HG03378 (cell line): ENCODE results near the gene RPL39L.

Experiments used
- ATAC-seq: cut with Tn5 transposase; IDR thresholded peaks from one replicate; pipeline ENCODE4 v1.9.1; 2021; ENCODE audit warnings: mild to moderate bottlenecking, moderate library complexity; ENCODE audit not compliant: unreplicated experiment

Gene RPL39L

GRCh38 chr3:187101184-187102072 is 37.9 kb downstream of the RPL39L start:
- ATAC-seq = peak; percentile 45

GRCh38 chr3:187098923-187099512 is 40.3 kb downstream of the RPL39L start:
- no peak for ATAC-seq

- no peak for ATAC-seq
Observed at GRCh38 chr3:187093320-187093719, 46.0 kb downstream of the RPL39L start.

- no peak for ATAC-seq
Observed at GRCh38 chr3:187088701-187089100, 50.6 kb downstream of the RPL39L start.

GRCh38 chr3:187086831-187087230 is 52.5 kb downstream of the RPL39L start:
- ATAC-seq = no peak

GRCh38 chr3:187085933-187086332 is 53.4 kb downstream of the RPL39L start:
- ATAC-seq = no peak

GRCh38 chr3:187085021-187085666 is 54.2 kb downstream of the RPL39L start:
- ATAC-seq = no peak

GRCh38 chr3:187084580-187084979 is 54.7 kb downstream of the RPL39L start:
- ATAC-seq = no peak

- no peak for ATAC-seq
Observed at GRCh38 chr3:187084126-187084525, 55.2 kb downstream of the RPL39L start.

- ATAC-seq = no peak
Observed at GRCh38 chr3:187082758-187083375, 56.4 kb downstream of the RPL39L start.

GRCh38 chr3:187080799-187081450 is 58.4 kb downstream of the RPL39L start:
- no peak for ATAC-seq

- no peak for ATAC-seq
Observed at GRCh38 chr3:187079090-187080022, 59.9 kb downstream of the RPL39L start.

- ATAC-seq = no peak
Observed at GRCh38 chr3:187077537-187077936, 61.8 kb downstream of the RPL39L start.

- ATAC-seq = no peak
Observed at GRCh38 chr3:187077085-187077484, 62.2 kb downstream of the RPL39L start.

GRCh38 chr3:187076297-187076696 is 63.0 kb downstream of the RPL39L start:
- ATAC-seq = no peak

- no peak for ATAC-seq
Observed at GRCh38 chr3:187074846-187075245, 64.5 kb downstream of the RPL39L start.

GRCh38 chr3:187073581-187074098 is 65.7 kb downstream of the RPL39L start:
- no peak for ATAC-seq

- ATAC-seq = no peak
Observed at GRCh38 chr3:187072511-187072910, 66.8 kb downstream of the RPL39L start.

GRCh38 chr3:187072102-187072501 is 67.2 kb downstream of the RPL39L start:
- no peak for ATAC-seq
